ENCODE measurements around the gene TMEM202.
A peak's percentile ranks its signal among the peaks of the same experiment; 100 is the strongest.
"Not testable (repeated sequence)": the region's sequence is repeated elsewhere in the genome, so short reads cannot be mapped to it uniquely, and the experiment has no call there.

Gene TMEM202, protein sequence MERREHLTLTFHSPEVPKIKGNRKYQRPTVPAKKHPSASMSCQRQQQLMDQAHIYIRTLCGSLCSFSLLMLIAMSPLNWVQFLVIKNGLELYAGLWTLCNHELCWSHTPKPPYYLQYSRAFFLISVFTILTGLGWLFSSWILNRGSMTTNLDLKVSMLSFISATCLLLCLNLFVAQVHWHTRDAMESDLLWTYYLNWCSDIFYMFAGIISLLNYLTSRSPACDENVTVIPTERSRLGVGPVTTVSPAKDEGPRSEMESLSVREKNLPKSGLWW

DNA sequence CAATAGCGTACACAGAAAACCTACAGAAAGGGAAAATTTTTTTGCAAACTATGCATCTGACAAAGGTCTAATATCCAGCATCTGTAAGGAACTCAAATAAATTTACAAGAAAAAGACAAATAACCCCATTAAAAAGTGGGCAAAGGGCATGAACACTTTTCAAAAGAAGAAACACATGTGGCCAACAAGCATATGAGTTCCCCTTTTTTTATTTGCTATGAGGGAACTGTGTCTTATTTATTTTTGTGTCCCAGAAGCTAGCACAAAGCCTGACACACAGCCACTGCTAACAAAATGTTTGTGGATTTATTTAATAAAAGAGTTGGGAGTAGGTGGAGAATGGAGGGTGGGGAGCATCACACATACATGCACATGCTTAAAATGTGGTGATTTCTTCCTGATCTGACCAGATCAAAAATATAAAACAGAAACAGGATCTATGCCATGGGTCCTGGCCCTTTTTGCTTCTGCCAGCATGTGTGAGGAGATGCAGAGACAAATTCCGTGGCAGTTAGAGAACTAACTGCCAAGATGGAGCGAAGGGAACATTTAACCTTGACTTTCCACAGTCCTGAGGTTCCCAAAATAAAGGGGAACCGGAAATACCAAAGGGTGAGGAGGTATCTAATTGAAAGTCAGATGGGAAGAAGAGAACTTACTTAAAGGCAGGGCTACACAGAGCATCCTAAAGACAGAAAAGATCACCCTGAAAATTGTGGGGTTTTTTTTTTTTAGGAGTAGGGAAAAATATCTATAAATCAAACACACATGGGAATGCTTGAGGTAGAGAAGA is at the start of gene TMEM202:
TSS of gene TMEM202 (plus strand) at position 510 of the 793 bp plus-strand sequence. CDS start at position 532, 22 bp downstream.
- no peak for DNase-seq

- no peak for DNase-seq
Observed at GRCh38 chr15:72353266-72353665, 44.8 kb upstream of the TMEM202 start.

- no peak for DNase-seq
Observed at GRCh38 chr15:72354496-72354895, 43.6 kb upstream of the TMEM202 start.

DNA sequence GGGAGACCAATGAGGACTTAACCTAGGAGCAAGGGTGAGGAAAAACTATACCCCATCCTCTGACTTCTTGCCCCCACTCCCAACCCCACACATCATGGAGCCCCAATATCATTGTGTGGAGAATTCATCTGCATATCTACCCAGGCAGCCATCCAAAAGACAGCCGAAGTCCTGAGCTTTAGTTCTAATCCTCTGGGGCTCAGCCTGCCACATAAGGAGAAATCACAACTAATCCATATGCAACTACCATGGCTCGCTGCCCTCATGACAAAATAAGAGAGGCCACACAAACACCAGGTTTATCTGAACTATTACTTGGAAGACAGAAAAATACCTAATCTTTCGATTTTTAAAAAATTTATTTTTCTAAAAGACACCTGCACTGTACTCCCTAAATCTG is 40.0 kb upstream of the TMEM202 start:
- DNase-seq = no peak

- DNase-seq = no peak
Observed at GRCh38 chr15:72358650-72359171, 39.4 kb upstream of the TMEM202 start.

GRCh38 chr15:72361176-72361575 is 36.9 kb upstream of the TMEM202 start:
- no peak for DNase-seq

- no peak for DNase-seq
Observed at GRCh38 chr15:72365844-72366243, 32.3 kb upstream of the TMEM202 start.

- DNase-seq = no peak
Observed at GRCh38 chr15:72368325-72368724, 29.8 kb upstream of the TMEM202 start.

GRCh38 chr15:72368899-72369298 is 29.2 kb upstream of the TMEM202 start:
- DNase-seq = no peak

DNA sequence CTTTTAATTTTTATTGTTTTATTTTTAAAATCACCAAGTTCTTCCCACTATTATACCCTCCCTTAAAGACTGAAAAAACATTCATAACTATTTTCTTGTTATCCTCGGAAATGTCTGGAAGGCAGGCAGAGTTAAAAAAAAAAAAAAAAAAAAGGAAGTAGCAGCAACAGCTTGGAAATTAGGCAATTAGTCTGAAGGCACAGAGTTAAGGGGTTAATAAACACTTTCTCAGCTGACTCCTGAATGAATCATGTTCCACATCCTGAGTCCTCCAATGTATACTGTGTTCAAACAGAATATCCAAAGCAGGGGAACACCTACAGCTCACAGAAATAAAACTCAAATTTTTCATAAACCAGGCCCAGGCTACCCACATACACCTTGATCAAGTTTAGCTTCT is 28.1 kb upstream of the TMEM202 start:
- DNase-seq = no peak

DNA sequence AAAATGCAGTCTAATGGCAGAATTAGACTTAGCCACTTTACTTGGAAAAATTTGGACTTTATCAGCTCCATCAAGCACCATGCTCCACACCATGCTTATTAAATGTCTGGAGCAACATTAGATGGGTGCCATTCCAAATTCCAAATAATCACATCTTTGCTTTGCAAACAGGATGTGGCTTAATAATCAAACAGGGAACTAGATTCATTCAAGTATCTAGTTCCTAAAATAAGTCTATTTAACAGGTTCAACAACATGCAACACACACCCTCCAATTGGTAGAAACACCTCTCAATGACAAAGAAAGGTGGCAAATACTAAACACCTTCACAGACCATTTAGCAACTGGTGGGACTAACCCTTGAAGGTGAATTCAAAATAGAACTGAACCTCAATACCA is 25.7 kb upstream of the TMEM202 start:
- DNase-seq = no peak

GRCh38 chr15:72375501-72375845 is 22.6 kb upstream of the TMEM202 start:
- peak; percentile 59 for DNase-seq

- DNase-seq = peak; percentile 90
Observed at GRCh38 chr15:72375846-72376581, 22.1 kb upstream of the TMEM202 start, which contains the start of gene HEXA. Gene HEXA, minus strand, starts transcription at chr15:72376014. Its CDS starts 42 bp downstream, at chr15:72375972.

DNA sequence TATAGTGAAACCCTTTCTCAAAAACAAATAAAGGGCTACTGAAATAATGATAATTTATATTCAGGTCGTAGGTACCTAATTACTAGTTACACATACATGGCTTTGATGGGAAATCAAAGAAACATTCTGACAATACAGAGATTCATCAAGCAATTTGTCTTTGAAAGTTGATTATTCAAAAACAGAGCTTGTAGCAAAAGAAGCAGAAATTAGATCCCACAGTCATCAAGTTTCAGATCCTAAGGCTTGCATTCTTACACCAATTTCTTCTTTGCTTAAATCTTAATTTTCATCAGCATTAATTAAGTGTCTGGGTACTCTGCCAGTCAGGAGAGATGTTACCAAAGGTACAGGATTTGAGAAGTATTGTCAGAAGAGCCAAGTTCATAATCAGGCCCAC is 20.8 kb upstream of the TMEM202 start:
- DNase-seq = no peak

DNA sequence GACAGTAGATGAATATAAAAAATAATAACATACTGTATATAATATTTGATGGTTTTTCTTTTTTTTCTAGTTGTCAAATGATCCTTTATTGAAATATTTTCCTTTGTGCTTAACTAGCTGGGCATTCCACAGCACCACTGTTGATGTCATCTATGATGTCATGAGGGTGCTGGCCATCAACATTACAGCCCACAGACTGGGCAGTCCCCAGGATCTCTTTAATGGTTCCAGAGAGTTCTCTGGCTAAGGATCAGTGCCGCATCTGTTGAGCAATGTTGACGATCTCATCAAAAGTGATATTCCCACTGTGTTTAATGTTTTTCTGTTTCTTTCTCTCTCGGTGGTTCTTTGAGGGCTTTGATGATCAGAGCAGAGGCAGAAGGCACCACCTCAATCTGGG is 19.0 kb upstream of the TMEM202 start:
- DNase-seq = not testable (repeated sequence)

- no peak for DNase-seq
Observed at GRCh38 chr15:72379856-72380430, 18.2 kb upstream of the TMEM202 start.

DNA sequence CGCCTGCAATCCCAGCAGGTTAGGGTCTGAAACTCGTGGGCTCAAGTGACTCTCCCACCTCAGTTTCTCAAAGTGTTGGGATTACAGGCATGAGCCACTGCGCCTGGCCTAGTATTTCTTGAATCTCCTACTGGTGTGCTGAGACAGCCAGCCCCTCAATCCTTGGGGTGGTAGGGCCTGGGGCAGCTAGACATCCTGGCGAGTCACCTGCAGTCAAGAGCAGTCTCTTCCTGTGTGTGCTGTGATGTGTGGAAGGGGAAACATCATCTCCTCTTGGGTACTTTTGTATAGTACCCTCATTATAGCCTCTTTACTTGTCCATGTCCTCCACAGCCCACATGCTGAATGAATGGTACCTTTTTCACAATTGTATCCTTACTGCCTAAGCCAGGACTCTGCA is 17.4 kb upstream of the TMEM202 start:
- DNase-seq = no peak

- DNase-seq = no peak
Observed at GRCh38 chr15:72382146-72382545, 16.0 kb upstream of the TMEM202 start.

DNA sequence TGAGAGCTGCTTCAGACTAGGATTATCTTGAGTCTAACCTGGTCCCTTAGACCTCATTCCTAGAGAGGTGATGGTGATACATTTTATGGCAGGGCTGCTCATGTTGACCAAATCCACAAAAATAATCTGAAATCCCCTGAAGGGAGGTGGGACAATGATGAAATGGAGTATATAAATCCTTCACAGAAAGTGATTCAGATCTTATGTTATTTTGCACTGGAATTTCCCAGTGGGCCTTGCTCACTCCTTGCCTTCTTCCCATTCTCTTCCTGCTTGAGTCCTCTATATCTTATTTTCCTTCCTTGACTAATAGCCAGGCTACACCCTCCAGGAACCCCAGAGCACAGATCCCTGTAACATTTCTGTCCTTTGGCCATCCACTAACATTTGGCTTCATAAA is 10.4 kb upstream of the TMEM202 start:
- DNase-seq = no peak

DNA sequence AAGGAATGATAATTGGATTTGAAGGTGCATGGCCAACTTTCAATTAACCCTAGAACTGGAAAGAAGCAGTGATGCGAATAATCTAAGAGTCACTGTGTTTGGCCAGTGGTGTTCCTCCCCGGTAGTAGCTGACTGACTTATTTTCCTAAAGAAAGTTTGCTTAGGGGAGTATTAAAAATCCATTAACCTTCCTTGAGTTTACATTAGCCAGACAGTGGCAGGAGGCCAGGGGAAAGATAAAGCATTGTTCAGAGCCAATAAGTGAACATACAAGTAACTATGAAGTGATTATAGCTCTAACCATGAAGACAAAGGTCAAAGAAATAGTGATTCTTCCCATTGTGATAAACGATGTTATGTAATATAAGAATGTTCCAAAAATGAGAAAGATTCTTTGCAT is 8.9 kb upstream of the TMEM202 start:
- DNase-seq = no peak

GRCh38 chr15:72396331-72396730 is 1.8 kb upstream of the TMEM202 start:
- DNase-seq = not testable (repeated sequence)

GRCh38 chr15:72398648-72399047 is 543 bp downstream of the TMEM202 start:
- DNase-seq = no peak

DNA sequence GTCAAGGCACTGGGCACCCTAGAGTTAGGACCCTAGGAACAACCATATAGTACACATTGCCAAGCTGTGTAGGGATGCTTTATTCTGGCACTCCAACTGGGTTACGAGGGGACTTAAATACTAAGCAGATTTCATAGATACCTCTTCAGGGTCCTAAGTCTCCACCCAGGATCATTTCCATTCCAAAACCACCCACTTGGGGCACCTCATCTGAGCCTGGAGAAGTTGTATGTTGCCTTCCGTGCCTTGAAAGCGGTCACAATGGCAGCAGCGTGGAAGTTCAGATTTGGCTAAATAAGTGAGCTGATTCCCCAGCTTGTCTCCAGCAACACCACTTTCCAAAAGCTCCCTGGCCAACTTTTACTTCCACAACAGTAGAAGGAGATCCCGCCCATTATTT is 4.6 kb downstream of the TMEM202 start:
- DNase-seq = no peak
